ENCODE data around the gene ANKRD44.
"Not testable (repeated sequence)": the region's sequence is repeated elsewhere in the genome, so short reads cannot be mapped to it uniquely, and the experiment has no call there.

The ANKRD44 gene

DNA sequence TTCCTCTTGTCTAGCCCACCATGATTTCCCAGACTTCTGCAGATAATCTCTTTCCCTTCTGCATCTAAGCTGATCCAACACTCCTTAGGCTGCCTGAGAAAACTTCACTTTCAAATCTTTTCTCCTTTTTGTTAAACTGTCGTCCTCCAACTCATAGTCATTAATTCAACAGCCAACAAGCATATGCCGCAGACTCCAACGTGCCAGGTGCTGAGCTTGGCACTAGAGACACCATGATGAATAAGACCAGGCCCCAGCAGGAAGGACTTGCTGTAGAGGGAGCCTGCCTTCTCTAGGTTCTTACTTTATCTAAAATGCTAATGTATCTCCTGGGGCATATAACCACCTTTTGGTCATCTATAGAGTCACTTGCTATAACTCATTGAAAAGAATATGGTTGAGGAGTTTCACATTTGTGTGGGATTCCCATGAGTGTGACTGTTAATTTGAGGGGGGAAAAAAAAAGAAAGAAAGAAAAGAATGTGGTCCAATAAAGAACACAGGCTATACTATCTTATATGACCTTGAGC, 51.0 kb downstream of the ANKRD44 start:
- DNase-seq (ENCODE audit: low read depth) = no peak

DNA sequence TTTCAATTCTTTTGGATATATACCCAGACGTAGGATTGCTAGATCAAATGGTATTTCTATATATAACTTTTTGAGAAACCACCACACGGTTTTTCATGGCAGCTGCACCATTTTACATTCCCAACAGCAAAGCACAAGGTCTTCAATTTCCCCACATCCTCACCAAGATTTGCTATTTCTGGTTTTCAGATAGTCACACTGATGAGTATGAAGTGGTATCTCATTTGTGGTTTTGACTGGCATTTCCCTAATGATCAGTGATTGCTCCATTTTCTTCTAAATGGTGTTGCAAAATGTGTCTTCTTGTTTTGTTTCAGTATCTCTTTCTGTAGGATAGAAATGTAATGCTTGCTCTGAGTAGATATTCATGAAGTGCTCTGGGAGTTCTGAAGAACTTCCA, 52.0 kb downstream of the ANKRD44 start:
- DNase-seq (ENCODE audit: low read depth) = peak; percentile 10

DNA sequence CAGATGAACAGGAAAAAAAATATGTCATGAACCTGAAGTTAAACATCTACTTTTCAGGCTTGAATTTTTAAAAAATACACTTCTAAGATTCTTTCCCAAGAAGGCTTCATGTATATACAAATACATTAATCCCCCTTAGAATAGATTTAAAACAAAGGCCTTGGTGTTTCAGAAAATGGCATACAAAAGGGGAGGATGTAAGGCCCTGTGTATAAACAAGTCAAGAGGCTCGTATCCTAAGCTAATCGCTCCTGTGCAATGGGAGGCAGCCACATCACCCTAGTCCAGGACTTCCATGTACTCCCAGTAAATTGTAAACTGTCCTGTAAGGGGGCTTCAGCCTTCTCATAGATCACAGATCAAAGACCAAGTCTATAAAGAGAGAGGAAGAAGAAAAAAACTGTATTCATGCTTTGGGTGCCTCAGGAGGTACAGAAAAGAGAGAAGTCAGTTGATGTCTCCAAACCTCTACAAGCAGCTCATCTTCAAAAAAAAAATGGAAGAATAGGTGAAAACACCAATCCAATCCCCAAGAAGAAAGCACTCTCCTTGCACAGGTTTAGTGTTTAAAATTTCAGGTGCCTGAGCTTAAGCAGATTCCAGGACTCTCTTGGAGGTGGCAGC, 53.9 kb downstream of the ANKRD44 start:
- no peak for DNase-seq (ENCODE audit: low read depth)

DNA sequence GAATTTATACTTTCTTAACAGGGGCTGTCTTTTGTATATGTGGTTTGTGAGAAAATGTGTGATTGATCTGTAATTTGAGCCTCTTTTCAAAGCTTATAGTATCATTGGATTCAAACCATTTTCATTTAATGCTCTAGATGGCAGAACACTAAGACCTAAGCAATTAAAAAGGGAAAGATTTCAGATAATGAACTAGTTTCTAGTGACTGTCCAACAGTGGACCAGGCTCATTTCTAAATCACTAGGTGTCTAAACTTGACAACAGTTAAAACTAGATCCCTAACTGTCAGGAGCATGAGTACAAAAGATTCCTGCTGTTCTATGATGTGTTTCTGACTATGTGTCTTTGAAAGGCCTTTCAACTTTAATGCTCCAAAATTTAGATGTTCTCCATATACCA, 54.6 kb downstream of the ANKRD44 start:
- no peak for DNase-seq (ENCODE audit: low read depth)

DNA sequence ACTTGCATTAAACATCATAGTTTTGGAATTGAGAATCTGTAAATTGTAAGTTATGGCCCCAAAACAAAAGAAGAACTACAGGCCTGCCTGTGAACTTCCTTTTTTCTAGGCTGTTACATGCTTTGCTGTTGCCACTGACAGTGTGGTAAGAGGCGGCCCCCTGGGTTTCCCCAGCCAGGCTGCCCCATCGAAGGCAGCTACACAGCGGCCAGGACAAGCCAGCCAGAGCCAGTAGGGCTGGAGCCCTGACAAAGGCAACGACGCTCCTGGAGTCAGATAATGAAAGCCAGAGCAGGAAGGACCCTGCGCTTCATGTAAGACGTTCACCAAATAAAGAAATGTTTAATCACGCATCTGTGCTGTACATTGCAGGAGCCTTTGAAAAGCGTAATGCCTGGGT, 55.0 kb downstream of the ANKRD44 start:
- DNase-seq (ENCODE audit: low read depth) = peak; percentile 71

DNA sequence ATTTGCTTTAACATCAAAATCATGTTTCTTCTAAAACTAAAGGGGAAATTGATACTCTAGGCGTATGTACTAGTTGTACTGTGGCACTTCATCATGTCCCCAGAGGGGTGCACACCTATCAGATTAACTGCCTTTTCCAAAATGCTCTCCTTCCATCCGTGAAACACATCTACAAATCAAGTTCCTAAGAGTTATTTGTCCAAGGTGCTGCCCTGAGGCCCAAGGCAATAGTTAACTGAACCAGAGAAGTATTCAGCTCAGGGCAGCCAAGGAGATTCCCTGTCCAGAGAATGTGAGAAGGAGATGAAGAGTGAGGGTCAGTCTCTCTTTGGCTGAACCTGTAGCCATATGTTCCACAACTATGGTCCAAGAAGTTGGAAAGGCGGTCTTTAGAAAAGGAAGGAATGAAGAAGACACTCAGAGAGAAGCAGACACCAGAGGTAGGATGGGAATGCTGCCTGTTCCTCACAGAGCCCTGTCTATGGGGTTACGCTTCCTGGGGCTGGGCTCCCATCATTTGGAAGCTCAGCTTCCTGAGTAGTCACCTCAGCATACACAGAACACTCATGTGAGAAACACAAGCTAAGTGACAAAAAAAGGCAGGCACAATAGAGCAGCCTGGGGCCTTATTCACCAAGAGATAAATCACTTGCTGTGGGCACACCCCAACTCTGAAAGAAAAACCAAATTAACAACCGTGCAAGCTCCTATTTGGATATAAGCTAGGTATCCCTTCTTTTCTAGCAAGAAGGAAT, 55.6 kb downstream of the ANKRD44 start:
- no peak for DNase-seq (ENCODE audit: low read depth)

DNA sequence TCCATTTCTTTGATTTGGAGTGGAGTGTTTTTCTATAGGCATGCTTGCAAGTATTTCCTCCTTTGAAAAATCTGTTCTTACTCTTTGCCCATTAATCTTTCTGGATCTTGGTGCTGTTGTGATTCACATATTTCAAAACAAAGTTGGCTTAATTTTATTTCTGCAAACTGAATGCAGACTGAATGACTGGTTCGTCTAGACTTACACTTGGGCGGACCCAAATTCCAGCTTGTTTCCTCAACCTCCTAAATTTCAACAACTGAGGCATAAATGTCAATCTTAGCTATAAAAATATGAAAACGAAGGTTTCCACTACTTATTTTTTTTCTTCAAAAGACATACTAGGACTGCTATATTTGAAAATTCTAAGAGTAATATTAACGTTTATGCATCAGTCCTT, 59.0 kb downstream of the ANKRD44 start:
- DNase-seq (ENCODE audit: low read depth) = peak; percentile 70

DNA sequence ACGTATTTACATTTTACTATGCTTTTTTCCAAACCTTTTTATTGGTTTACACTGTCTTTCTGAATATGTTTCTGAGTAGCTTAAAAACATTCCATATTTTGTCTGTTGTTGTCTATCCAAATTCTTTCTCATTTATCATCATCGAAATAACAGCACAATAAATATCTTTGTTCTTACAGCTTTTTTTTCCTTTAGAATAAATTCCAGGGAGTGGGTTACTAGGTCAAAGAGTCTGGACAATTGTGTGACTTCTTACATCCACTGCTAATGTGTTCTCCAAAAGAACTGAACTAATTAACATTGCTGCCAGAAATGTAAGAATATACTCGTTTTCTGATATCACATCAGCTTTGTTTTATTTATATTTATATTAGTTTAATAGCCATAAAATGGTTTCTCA, 59.4 kb downstream of the ANKRD44 start:
- no peak for DNase-seq (ENCODE audit: low read depth)

DNA sequence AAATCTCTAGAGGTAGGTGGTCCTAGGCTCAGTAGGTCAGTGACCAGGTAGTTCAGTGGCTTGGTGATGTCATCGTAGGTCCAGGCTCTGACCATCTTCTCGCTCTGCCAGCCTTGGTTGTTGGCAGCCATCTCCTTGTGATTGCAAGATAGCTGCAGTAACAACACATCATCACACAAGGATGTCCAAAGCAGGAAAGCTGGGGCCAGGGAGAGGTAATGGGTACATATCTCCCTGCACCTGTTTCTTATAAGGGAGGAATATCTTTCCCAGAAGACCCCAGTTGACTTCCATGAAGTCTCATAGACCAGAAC, 60.5 kb downstream of the ANKRD44 start:
- DNase-seq (ENCODE audit: low read depth) = no peak

DNA sequence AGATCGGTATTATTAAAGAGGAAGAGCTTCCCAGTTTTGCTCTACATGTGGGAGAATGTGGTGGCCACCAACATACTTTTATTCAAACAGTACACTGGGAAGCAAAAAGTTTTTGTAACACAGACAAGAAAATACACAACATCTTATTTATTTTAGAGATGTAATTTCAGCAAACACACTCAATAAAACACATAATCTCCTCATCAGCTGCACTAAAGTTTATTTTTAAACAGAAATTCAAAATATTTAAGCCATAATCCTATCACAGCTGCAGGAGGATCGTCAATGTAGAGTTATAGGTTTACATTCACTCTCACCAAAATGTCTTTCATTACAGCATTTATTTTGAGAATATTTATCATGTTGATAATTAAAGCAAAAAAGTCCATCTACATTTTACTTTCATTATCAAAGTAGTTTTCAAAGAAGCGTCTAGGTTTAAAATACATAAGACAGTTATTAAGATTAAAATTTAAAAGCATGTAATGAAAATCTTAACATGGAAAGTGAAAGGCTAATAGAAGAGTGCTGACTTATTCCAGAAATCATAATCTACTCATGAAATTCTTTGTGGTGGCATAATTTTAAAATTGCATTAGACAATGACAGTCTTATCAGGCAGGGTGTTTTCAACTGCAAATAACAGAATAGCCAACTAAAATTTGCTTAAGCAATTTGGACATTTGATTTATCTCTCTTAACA, 61.0 kb downstream of the ANKRD44 start:
- DNase-seq (ENCODE audit: low read depth) = no peak

DNA sequence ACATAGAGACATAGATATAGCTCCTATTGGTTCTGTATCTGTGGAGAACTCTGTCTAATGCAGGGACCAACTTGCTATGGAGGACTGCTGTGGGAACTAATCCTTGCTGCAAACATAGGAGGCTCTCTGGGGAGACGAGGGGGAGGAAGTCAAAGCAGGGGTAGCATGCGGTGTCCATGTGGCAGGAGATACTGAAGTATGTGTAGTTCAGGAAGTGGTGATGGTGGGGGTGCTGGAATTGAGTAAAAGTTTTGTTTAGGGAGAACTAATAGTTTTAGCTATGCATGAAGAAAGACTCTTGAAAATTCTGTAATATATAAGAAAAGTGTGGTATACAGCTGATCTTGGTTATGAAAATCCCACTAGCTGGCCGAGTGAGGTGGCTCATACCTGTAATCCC, 62.0 kb downstream of the ANKRD44 start:
- DNase-seq (ENCODE audit: low read depth) = peak; percentile 8

DNA sequence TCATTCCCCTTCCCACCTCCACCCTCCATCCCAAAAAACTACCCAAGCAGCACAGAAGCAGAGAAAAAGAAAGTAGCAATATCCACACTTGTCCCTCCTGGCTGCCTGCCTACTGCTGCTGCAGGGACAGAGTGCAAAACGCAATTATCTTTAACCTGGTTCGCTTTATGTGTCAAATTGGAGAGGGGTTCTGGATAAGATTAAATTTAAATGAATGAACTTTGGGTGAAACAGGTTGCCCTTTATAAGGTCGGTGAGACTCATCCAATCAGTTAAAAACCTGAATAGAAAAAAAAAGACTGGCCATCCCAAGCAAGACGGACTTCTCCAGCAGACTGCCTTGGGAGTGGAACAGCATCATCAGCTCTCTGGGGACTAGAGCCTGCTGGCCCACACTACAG, 62.6 kb downstream of the ANKRD44 start:
- DNase-seq (ENCODE audit: low read depth) = no peak

DNA sequence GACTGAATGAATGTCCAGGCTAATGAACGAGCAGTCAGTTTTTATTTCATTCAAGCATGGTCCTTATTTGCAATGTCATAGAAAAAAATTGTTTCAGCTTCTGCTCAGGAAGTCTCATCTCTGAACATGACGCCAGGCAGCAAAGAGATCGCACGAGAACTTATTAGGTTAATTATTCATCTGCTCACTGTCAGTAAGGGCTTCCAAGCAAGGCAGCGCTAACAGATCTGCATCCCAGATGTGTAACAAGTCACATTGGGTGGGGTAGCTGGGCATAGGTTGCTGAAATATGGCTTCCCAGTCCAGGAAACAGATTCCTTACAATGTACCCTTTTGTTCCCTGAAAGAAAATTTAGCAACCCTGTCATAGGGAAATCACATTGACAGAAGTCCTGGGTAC, 63.5 kb downstream of the ANKRD44 start:
- DNase-seq (ENCODE audit: low read depth) = no peak

DNA sequence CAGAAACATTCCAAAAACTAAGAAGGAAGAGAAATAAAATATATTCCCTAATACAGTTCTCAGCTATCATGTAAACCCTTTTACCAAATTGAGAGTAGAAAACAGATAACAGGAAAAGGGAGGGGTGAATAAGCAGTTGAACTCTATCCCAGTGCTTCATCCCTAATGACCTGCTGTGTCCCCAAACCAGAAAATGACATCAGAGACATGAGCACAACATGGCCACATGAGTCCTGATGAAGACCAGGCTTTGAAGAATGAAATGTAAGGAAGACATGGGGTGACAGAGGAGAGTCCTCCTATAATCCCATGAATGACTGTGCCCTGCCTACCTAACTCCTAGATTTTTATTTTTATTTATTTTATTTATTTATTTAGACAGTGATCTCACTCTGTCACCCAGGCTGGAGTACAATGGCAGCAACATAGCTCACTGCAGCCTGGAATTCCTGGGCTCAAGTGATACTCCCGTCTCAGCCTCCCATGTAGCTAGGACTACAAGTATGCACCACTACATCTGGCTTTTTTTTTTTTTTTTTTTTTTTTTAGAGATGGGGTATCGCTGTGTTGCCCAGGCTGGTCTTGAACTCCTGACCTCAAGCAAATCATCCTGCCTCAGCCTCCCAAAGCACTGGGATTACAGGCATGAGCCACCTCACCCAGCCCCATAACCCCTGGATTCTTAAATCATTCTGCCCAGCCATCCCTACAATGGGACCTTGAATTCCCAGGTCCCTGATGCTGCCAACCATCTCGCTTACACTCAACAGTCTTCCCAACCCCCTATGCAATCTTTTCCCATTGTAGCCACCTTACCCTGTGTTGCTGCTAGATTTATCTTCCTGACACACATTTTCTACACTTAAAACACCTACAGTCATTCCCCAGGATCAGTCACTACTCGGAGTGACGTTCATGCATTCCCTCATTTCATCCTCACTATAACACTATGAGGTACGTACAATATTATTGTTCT, 64.5 kb downstream of the ANKRD44 start:
- no peak for DNase-seq (ENCODE audit: low read depth)

DNA sequence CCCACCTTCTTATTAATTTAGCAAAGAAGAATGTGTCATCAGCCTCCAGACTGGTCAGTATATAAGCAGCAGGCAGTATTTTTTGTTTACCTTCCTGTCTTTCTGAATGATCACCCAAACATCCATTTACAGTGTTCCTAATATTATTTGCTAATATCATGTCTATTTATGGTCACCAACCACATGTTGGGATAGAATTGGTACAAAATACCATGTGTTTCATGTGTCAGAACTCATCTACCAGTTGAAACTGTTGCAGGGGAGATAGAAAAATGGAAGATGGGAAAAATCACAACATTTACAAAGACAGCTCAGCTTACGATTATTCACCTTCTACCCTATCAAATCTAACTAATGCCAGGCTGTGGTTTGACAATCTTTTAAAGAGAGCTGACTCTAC, 66.2 kb downstream of the ANKRD44 start:
- no peak for DNase-seq (ENCODE audit: low read depth)

DNA sequence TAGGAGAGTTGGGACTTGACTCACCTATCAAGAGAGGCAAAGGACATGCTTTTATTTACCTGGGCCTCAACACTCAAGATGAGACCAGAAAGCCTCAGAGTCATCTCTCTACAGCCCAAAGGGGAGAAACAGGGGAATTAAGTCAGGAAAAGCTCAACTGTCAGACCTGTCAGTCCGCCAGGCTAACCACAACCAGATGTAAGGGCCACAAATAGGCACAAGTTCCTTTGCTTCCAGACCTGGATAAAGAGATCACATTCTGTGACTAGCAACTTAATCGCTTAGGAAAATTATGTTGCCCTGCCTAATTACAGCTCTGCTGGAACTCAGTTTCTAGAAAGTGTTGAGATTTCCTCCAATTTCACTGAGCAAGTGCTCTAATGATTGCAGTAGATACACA, 67.9 kb downstream of the ANKRD44 start:
- DNase-seq (ENCODE audit: low read depth) = no peak

DNA sequence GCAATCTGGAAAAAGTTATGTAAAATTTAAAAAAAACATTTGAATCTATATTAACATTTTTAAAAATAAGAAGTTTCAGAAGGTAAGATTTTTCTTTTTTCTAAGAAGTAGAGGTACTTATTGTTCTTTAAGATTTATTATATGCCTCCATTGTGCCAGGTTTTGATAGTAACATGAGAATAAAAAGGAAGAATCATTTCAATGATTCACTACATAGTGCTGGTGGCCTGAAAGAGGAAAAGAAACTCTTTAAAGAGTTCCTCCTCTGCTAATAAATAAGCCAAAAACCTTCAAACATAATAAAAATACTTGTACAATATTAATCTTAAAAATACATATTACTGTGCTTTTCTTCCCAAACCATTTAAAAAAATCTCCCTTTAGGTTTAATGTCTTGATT, 69.0 kb downstream of the ANKRD44 start:
- no peak for DNase-seq (ENCODE audit: low read depth)

DNA sequence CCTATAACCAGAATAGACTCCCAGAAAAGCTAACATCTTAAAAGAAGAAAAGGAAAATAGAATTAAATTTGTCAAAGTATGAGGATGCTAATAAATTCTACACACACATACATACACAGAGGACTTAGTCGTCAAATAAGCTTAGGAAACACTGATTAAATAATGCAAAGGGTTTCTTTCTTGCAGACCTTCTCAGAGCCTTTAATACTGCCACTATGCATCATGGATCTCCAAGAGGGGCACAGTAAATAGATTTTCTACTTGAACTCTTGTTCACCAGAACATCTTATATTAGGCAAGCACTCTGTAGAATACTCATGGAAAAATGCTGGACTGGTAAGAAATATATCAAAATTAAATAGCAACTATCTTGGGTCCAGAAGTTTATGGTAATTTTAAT, 69.4 kb downstream of the ANKRD44 start:
- no peak for DNase-seq (ENCODE audit: low read depth)

DNA sequence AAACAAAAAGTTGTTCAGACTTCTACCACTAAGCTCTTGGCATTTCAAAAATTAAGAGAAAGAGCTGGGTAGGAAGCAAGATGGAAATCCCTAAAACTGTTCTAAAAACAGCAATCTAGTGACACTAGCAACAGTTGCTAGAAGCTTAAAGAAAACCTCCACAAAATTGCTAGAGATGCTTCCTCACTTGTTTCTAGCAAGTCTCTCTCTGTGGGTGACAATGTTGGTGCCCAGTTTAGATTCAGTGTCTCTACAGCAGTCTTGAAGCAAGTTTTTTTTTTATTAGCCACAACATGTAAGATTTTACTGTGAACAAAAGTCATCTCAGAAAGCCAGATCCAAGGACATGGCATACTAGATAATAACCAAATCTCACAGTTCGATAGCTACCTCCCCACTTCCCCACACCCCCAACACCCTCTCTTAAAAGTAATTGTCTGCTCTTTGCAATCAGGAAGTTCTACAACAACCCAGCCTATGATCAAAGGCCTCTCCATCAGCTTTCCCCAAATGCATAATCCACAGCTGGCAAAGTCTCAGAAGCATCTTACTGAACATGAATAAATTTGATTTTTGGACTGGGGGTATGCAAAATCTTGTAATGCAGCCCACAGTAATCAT, 70.0 kb downstream of the ANKRD44 start:
- DNase-seq (ENCODE audit: low read depth) = no peak

DNA sequence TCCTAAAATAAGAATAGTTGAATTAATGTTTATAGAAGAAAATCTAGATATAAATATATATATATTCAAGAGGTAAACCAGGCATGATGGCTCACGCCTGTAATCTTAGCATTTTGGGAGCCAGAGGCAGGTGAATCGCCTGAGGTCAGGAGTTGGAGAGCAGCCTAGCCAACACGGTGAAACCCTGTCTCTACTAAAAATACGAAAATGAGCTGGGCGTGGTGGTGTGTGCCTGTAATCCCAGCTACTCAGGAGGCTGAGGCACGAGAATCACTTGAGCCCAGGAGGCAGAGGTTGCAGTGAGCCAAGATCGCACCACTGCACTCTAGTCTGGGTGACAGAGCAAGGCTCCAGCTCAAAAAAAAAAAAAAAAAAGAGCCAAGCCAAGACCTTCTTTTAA, 70.6 kb downstream of the ANKRD44 start:
- not testable (repeated sequence) for DNase-seq (ENCODE audit: low read depth)

DNA sequence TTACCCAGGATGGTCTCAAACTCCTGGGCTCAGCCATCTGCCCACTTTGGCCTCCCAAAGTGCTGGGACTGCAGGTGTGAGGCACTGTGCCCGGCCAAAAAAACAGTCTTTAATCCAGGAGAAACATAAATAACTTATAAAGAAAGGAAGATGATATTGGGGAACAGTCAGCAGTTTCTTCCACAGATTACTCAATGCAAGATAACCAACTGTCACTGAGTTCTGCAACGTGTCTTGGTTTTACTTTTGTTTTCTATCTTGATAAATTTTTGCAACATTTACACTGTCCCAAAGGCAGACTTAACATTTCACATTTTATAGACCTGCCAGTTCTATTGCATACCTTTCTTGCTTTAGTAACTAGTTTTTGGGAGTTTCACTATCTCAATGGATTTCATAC, 71.1 kb downstream of the ANKRD44 start:
- DNase-seq (ENCODE audit: low read depth) = no peak

DNA sequence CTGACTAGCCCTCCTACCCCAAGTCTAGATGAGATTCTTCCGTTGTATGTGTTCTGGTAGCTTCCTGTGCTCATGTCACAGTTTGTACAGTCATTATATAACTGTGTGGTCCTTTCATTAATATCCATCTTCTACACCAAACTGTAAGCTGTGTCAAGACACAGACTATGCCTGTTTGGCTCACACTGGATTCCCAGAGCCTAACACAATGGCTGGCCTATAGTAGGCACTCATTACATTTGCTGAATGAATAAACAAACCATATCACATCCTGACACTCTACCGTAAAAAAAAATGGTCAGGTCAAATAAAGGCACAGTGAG, 72.6 kb downstream of the ANKRD44 start:
- no peak for DNase-seq (ENCODE audit: low read depth)
